GM12891 (cell line): ENCODE results near the gene CENPC.
"Not testable (repeated sequence)": the region's sequence is repeated elsewhere in the genome, so short reads cannot be mapped to it uniquely, and the experiment has no call there.

Source experiments
- POLR2A ChIP-seq: IDR thresholded peaks from 2 replicates; pipeline ENCODE4 v1.6.1; 2011; ENCODE audit warnings: low read depth, low read length, control low read depth
- POLR2AphosphoS5 ChIP-seq: IDR thresholded peaks from 2 replicates; pipeline ENCODE4 v1.6.1; 2011; ENCODE audit warnings: low read depth, low read length, control low read depth
- SPI1 ChIP-seq: IDR thresholded peaks from 2 replicates; pipeline ENCODE4 v1.6.1; 2011; ENCODE audit warnings: low read depth, low read length, control low read depth

- TF ChIP-seq POLR2A, POLR2AphosphoS5, SPI1: not testable (repeated sequence)
Measured at GRCh38 chr4:67445881-67446280, 99.4 kb downstream of the CENPC start.
